Smooth muscle cell (in vitro differentiated cells): ENCODE measurements around the gene ATP2C2. TPM values are rescaled to one million over a fixed set of nuclear protein-coding genes. Genes with fewer than 3 reads are reported as not detected.

Experiments used
- DNase-seq: peaks from one replicate; lab custom pipeline; 2025; ENCODE audit not compliant: unreplicated experiment; lab: John Stamatoyannopoulos, UW
- H2AFZ ChIP-seq: fragments of 200-600 bp; sonication (generic); 2 replicates; pipeline ENCODE4 v1.6.0; 2016; ENCODE audit warnings: antibody characterized with exemption, low read depth, mild to moderate bottlenecking
- H3F3A ChIP-seq: fragments of 200-600 bp; sonication (generic); 2 replicates; pipeline ENCODE4 v1.6.0; 2017; ENCODE audit warnings: antibody characterized with exemption, low read depth
- H3K27ac ChIP-seq: fragments of 200-600 bp; sonication (generic); 2 replicates; pipeline ENCODE4 v1.5.1; 2016; ENCODE audit warnings: low read depth, mild to moderate bottlenecking
- H3K27me3 ChIP-seq: fragments of 200-600 bp; sonication (generic); 2 replicates; pipeline ENCODE4 v1.6.1; 2016; ENCODE audit warnings: low read depth, mild to moderate bottlenecking
- H3K36me3 ChIP-seq: fragments of 200-600 bp; sonication (generic); 2 replicates; pipeline ENCODE4 v1.5.1; 2016; ENCODE audit warnings: low read depth
- H3K4me1 ChIP-seq: fragments of 200-600 bp; sonication (generic); 2 replicates; pipeline ENCODE4 v1.5.1; 2016; ENCODE audit warnings: low read depth
- H3K4me2 ChIP-seq: fragments of 200-600 bp; sonication (generic); 2 replicates; pipeline ENCODE4 v1.6.0; 2016; ENCODE audit warnings: mild to moderate bottlenecking
- H3K4me3 ChIP-seq: fragments of 200-600 bp; sonication (generic); 2 replicates; pipeline ENCODE4 v1.5.1; 2016; ENCODE audit warnings: mild to moderate bottlenecking
- H3K79me2 ChIP-seq: fragments of 200-600 bp; sonication (generic); 2 replicates; pipeline ENCODE4 v1.6.0; 2016; ENCODE audit warnings: low read depth, mild to moderate bottlenecking
- H3K9ac ChIP-seq: fragments of 200-600 bp; sonication (generic); 2 replicates; pipeline ENCODE4 v1.6.0; 2016; ENCODE audit warnings: low read depth
- H3K9me3 ChIP-seq: fragments of 200-600 bp; sonication (generic); replicated peaks from 2 replicates; pipeline ENCODE4 v1.5.1; 2016; ENCODE audit warnings: low read depth
- H4K20me1 ChIP-seq: fragments of 200-600 bp; sonication (generic); 2 replicates; pipeline ENCODE4 v1.6.0; 2016; ENCODE audit warnings: low read depth
- CTCF ChIP-seq: fragments of 200-600 bp; sonication (generic); IDR thresholded peaks from 2 replicates; pipeline ENCODE4 v1.5.1; 2017; ENCODE audit warnings: borderline replicate concordance, mild to moderate bottlenecking, antibody characterized with exemption; ENCODE audit not compliant: insufficient read depth, poor library complexity, severe bottlenecking
- WGBS: methylation state at CpG from one replicate; pipeline ENCODE4 v1.1.7; 2016; ENCODE audit warnings: low lambda C conversion rate; 5-methylcytosine and 5-hydroxymethylcytosine counted together
- polyA plus RNA-seq: library from polyadenylated mRNA; unstranded; fragments of >200 nt; fragmentation: Nextera tagmentation; extraction: Ambion mirVana; gene quantifications from 2 replicates; pipeline ENCODE4 v1.2.1, GENCODE V29; 2016
- total RNA-seq: library from RNA; depleted of rRNA; stranded (reverse); fragments of >200 nt; gene quantifications from 2 replicates; pipeline ENCODE4 v1.2.3, GENCODE V29; 2014

Gene ATP2C2
- total and polyA plus RNA-seq, 2 experiments from 2014 or later = 3.1 to 4.1 TPM

- Histone ChIP-seq H3F3A (no peaks in the 10 kb centered on the region), H3K36me3 (no peaks in the 10 kb centered on the region), H3K27ac (no peak overlapping the region), H2AFZ (no peak overlapping the region), H3K79me2 (no peaks in the 10 kb centered on the region), H3K4me1 (no peaks in the 10 kb centered on the region), H3K9ac (no peak overlapping the region), H4K20me1 (no peaks in the 10 kb centered on the region), H3K27me3 (peaks cover 17% of the 10 kb centered on the region), H3K9me3 (no peaks in the 10 kb centered on the region), H3K4me3 (no peak overlapping the region), H3K4me2 (no peak overlapping the region)
- WGBS = 88% methylated on average over 4 of the region's 4 CpGs
- no peak for DNase-seq
- TF ChIP-seq CTCF = no peak
Measured at GRCh38 chr16:84430860-84431259, 62.5 kb downstream of the ATP2C2 start.

GRCh38 chr16:84434800-84435199 lies 66.5 kb downstream of the ATP2C2 start:
- Histone ChIP-seq H3K79me2 (no peaks in the 10 kb centered on the region), H3K27me3 (peaks cover 13% of the 10 kb centered on the region), H3K9me3 (no peaks in the 10 kb centered on the region), H3K4me2 (no peak overlapping the region), H2AFZ (no peak overlapping the region), H3K4me3 (no peak overlapping the region), H3K36me3 (no peaks in the 10 kb centered on the region), H3K4me1 (no peaks in the 10 kb centered on the region), H4K20me1 (no peaks in the 10 kb centered on the region), H3K27ac (no peak overlapping the region), H3K9ac (no peak overlapping the region), H3F3A (no peaks in the 10 kb centered on the region)
- no peak for TF ChIP-seq CTCF
- 89% methylated on average over 5 of the region's 5 CpGs for WGBS
- no peak for DNase-seq

GRCh38 chr16:84436196-84436595 lies 67.9 kb downstream of the ATP2C2 start:
- DNase-seq = no peak
- Histone ChIP-seq H3K27me3 (peaks cover 11% of the 10 kb centered on the region), H3K79me2 (no peaks in the 10 kb centered on the region), H3K4me3 (no peak overlapping the region), H3K4me2 (no peak overlapping the region), H3K27ac (no peak overlapping the region), H3K36me3 (no peaks in the 10 kb centered on the region), H3K4me1 (no peaks in the 10 kb centered on the region), H3F3A (no peaks in the 10 kb centered on the region), H2AFZ (no peak overlapping the region), H3K9me3 (no peaks in the 10 kb centered on the region), H3K9ac (no peak overlapping the region), H4K20me1 (no peaks in the 10 kb centered on the region)
- TF ChIP-seq CTCF = no peak
- WGBS = 91% methylated on average over 10 of the region's 10 CpGs

GRCh38 chr16:84438971-84439696 lies 70.8 kb downstream of the ATP2C2 start:
- Histone ChIP-seq H3F3A (no peaks in the 10 kb centered on the region), H4K20me1 (no peaks in the 10 kb centered on the region), H2AFZ (no peak overlapping the region), H3K4me1 (no peaks in the 10 kb centered on the region), H3K79me2 (no peaks in the 10 kb centered on the region), H3K9ac (no peak overlapping the region), H3K27me3 (peaks cover 2% of the 10 kb centered on the region), H3K4me2 (no peak overlapping the region), H3K36me3 (no peaks in the 10 kb centered on the region), H3K9me3 (no peaks in the 10 kb centered on the region), H3K27ac (no peak overlapping the region), H3K4me3 (no peak overlapping the region)
- 83% methylated on average over 15 of the region's 15 CpGs for WGBS
- TF ChIP-seq CTCF = no peak
- no peak for DNase-seq
